K562 (cell line): ENCODE data around the gene UTP11. TPM values are rescaled to one million over a fixed set of nuclear protein-coding genes. Genes with fewer than 3 reads are reported as not detected.
A peak's percentile ranks its signal among the peaks of the same experiment; 100 is the strongest.

Experiments
- ATAC-seq: fragments of 200-7000 bp; cut with Tn5 transposase; 3 replicates; pipeline ENCODE4 v1.9.1; 2020; ENCODE audit warnings: moderate library complexity
- BruUV-seq: library from RNA; stranded (reverse); fragments of 400-500 nt; replicated peaks from 2 replicates; lab custom pipeline; 2021; lab: Mats Ljungman, UMichigan
- CTCF ChIA-PET: fragments of 300-600 bp; formaldehyde crosslinking; extraction: SDS; loops from one replicate; lab custom pipeline; 2021; ENCODE audit warnings: low intra/inter-chr PET ratio; lab: Yijun Ruan, JAX
- POLR2A ChIA-PET: fragments of 300-600, 350-650 bp; sonication (Branson Sonifier 250); formaldehyde crosslinking; extraction: SDS; loops from one replicate; lab custom pipeline; 2021; ENCODE audit warnings: antibody characterized with exemption, inconsistent platforms; lab: Yijun Ruan, JAX
- DNase-seq, 4 experiments: peaks; one replicate each; pipeline versions ENCODE4 v3.0.0 to v3.0.0-alpha.2; 2011 to 2018; ENCODE audit warnings: low spot score in 3 of 4, mixed read lengths in 3 of 4; ENCODE audit errors: extremely low read depth in 1 of 4
- FAIRE-seq: peaks from 2 replicates; lab custom pipeline; 2011; peaks lifted over from hg19 to GRCh38; lab: Jason Lieb, UNC
- H2AFZ ChIP-seq: 2 replicates; pipeline ENCODE4 v1.6.0; 2011; ENCODE audit warnings: low read depth, low read length, control low read depth, inconsistent platforms
- H3K27ac ChIP-seq: fragments of 200-600 bp; 3 replicates; pipeline ENCODE4 v1.8.0; 2011; ENCODE audit warnings: low read depth, mild to moderate bottlenecking, control low read depth, inconsistent platforms, low read length, moderate library complexity, mixed read lengths; ENCODE audit errors: extremely low read depth
- H3K27me3 ChIP-seq, 2 experiments: fragments of 300-600 bp in 1 of 2; 2 replicates in 1 of 2; 3 replicates in 1 of 2; pipeline versions ENCODE4 v1.6.0 to v1.8.0; 2011; ENCODE audit warnings: inconsistent platforms in 2 of 2, low read length in 2 of 2, mild to moderate bottlenecking in 1 of 2, mixed read lengths in 1 of 2, moderate library complexity in 1 of 2; ENCODE audit not compliant: control insufficient read depth in 2 of 2, insufficient read depth in 2 of 2
- H3K36me3 ChIP-seq: fragments of 300-600 bp; 3 replicates; pipeline ENCODE4 v1.8.0; 2011; ENCODE audit warnings: mild to moderate bottlenecking, low read length, inconsistent platforms; ENCODE audit not compliant: control insufficient read depth, insufficient read depth
- H3K4me1 ChIP-seq, 2 experiments: fragments of 200-600 bp in 1 of 2; replicated peaks in 1 of 2; 2 replicates in 1 of 2; 3 replicates in 1 of 2; pipeline versions ENCODE4 v1.5.1 to v1.8.0; 2011; ENCODE audit warnings: inconsistent platforms in 2 of 2, low read length in 2 of 2, mild to moderate bottlenecking in 1 of 2, mixed read lengths in 1 of 2, moderate library complexity in 1 of 2; ENCODE audit not compliant: control insufficient read depth in 2 of 2, insufficient read depth in 2 of 2
- H3K4me2 ChIP-seq: 2 replicates; pipeline ENCODE4 v1.6.1; 2011; ENCODE audit warnings: low read length, control low read depth, inconsistent platforms, mixed read lengths; ENCODE audit not compliant: insufficient read depth
- H3K4me3 ChIP-seq: fragments of 200-600 bp; sonication (generic), shearing (Covaris generic); 2 replicates; pipeline ENCODE4 v1.5.1; 2016; ENCODE audit warnings: control low read depth, inconsistent platforms
- H3K79me2 ChIP-seq: fragments of 200-600 bp; 3 replicates; pipeline ENCODE4 v1.8.0; 2011; ENCODE audit warnings: low read length, inconsistent platforms; ENCODE audit not compliant: control insufficient read depth, insufficient read depth
- H3K9ac ChIP-seq, 2 experiments: 2 replicates each; pipeline versions ENCODE4 v1.6.0 to v1.6.1; 2011; ENCODE audit warnings: low read depth in 2 of 2, low read length in 2 of 2, control low read depth in 1 of 2, inconsistent platforms in 1 of 2, mild to moderate bottlenecking in 1 of 2, mixed read lengths in 1 of 2; ENCODE audit not compliant: insufficient read depth in 1 of 2
- H3K9me1 ChIP-seq: one replicate; pipeline ENCODE4 v1.6.0; 2011; ENCODE audit warnings: inconsistent platforms, mild to moderate bottlenecking, low read length, moderate library complexity; ENCODE audit not compliant: control insufficient read depth, insufficient read depth
- H3K9me3 ChIP-seq: replicated peaks from 2 replicates; pipeline ENCODE4 v1.5.1; 2011; ENCODE audit warnings: low read depth, low read length, inconsistent platforms; ENCODE audit not compliant: control insufficient read depth, insufficient read depth
- H4K20me1 ChIP-seq: replicated peaks from 2 replicates; pipeline ENCODE4 v1.6.1; 2011; ENCODE audit warnings: low read length, inconsistent platforms, mixed read lengths; ENCODE audit not compliant: control insufficient read depth, insufficient read depth
- ATF7 ChIP-seq: fragments of 450-650 bp; IDR thresholded peaks from 2 replicates; pipeline ENCODE4 v1.7.1; 2014; ENCODE audit warnings: mild to moderate bottlenecking, moderate library complexity
- BCLAF1 ChIP-seq, 2 experiments: fragments of 450-650 bp in 1 of 2; IDR thresholded peaks; 2 replicates each; pipeline ENCODE4 v1.6.1; 2011 to 2017; ENCODE audit warnings: low read depth in 2 of 2, antibody characterized with exemption in 1 of 2, borderline replicate concordance in 1 of 2, low read length in 1 of 2, mild to moderate bottlenecking in 1 of 2, mixed read lengths in 1 of 2; ENCODE audit not compliant: control insufficient read depth in 1 of 2
- CEBPG ChIP-seq, 3 experiments: fragments of 200-800 bp in 1 of 3; sonication (Bioruptor generic) in 1 of 3; sonication (generic) in 1 of 3; formaldehyde crosslinking in 1 of 3; IDR thresholded peaks in 2 of 3; conservative IDR thresholded peaks in 1 of 3; 2 replicates each; pipeline versions ENCODE4 v1.6.1 to v1.8.0; 2016 to 2022; ENCODE audit warnings: missing compliant biosample characterization in 2 of 3, missing genetic modification characterization in 2 of 3, mild to moderate bottlenecking in 1 of 3, missing genetic modification reagents in 1 of 3
- ESRRA ChIP-seq: fragments of 450-650 bp; IDR thresholded peaks from 2 replicates; pipeline ENCODE4 v1.6.1; 2014; ENCODE audit warnings: low read depth, mild to moderate bottlenecking, moderate library complexity, borderline replicate concordance
- KDM5B ChIP-seq: fragments of 200-600 bp; sonication (generic); IDR thresholded peaks from 2 replicates; pipeline ENCODE4 v1.6.1; 2012; ENCODE audit warnings: low read depth, mild to moderate bottlenecking, moderate library complexity, low read length, control low read depth, inconsistent platforms; ENCODE audit not compliant: insufficient replicate concordance
- NR2C1 ChIP-seq, 2 experiments: fragments of 450-650 bp; IDR thresholded peaks; 2 replicates each; pipeline ENCODE4 v1.6.1; 2017; ENCODE audit warnings: mild to moderate bottlenecking in 2 of 2, antibody characterized with exemption in 1 of 2, inconsistent platforms in 1 of 2, missing compliant biosample characterization in 1 of 2, missing genetic modification characterization in 1 of 2
- PML ChIP-seq: IDR thresholded peaks from 2 replicates; pipeline ENCODE4 v1.6.1; 2012; ENCODE audit warnings: low read length, inconsistent platforms
- PPARD ChIP-seq: fragments of 250-450 bp; sonication (Bioruptor Pico); IDR thresholded peaks from 2 replicates; pipeline ENCODE4 v1.8.0; 2022; ENCODE audit warnings: inconsistent platforms, mild to moderate bottlenecking, moderate library complexity
- PTTG1 ChIP-seq: fragments of 450-650 bp; IDR thresholded peaks from 2 replicates; pipeline ENCODE4 v1.6.1; 2016; ENCODE audit warnings: low read depth, mild to moderate bottlenecking, missing genetic modification characterization, missing compliant biosample characterization
- RB1 ChIP-seq: fragments of 450-650 bp; IDR thresholded peaks from 2 replicates; pipeline ENCODE4 v1.6.1; 2017; ENCODE audit warnings: low read depth, mild to moderate bottlenecking
- TBP ChIP-seq: optimal IDR thresholded peaks from 2 replicates; pipeline ENCODE3; 2011; ENCODE audit warnings: low read depth, low read length, improper control_type of control experiment
- WGBS: fragments of 100-300 bp; shearing (Covaris generic); methylation state at CpG from one replicate; pipeline ENCODE4 v1.1.6; 2016; ENCODE audit warnings: low coverage, mixed read lengths; ENCODE audit not compliant: insufficient coverage; ENCODE audit errors: missing lambda C conversion rate; 5-methylcytosine and 5-hydroxymethylcytosine counted together
- in situ Hi-C: fragments of 300-500 bp; cut with MboI; formaldehyde crosslinking; loops from 4 replicates; pipeline ENCODE4 v1.15.0; 2018; ENCODE audit warnings: inconsistent platforms, mixed read lengths
- intact Hi-C: fragments of 100-400 bp; cut with micrococcal nuclease; formaldehyde crosslinking; loops from 2 replicates; pipeline ENCODE4 v1.14.2; 2022
- polyA plus RNA-seq, 8 experiments: library from polyadenylated mRNA; depleted of rRNA in 4 of 8; stranded (reverse) in 5 of 8; unstranded in 3 of 8; fragments of >200 nt; fragmentation: Nextera tagmentation in 2 of 8; fragmentation: Illumina TruSeq in 1 of 8; extraction: Ambion mirVana in 2 of 8; extraction: Trizol in 1 of 8; gene quantifications; 2 replicates each; pipeline versions ENCODE4 v1.2.1 to v1.2.3, GENCODE V29; 2011 to 2014; ENCODE audit warnings: inconsistent platforms in 1 of 8, missing spikeins in 1 of 8
- total RNA-seq, 7 experiments: library from RNA; depleted of rRNA in 6 of 7; stranded (reverse); fragments of >200 nt in 6 of 7; fragmentation: Illumina TruSeq in 2 of 7; extraction: Trizol in 2 of 7; gene quantifications; 2 replicates each; pipeline versions ENCODE4 v1.2.1 to v1.2.3, GENCODE V29; 2011 to 2021; ENCODE audit warnings: low replicate concordance in 1 of 7
- TF ChIP-seq, protein P1 (sequence below): sonication (generic); formaldehyde crosslinking; IDR thresholded peaks from 2 replicates; pipeline ENCODE4 v1.8.1; 2023; ENCODE audit warnings: mild to moderate bottlenecking, missing genetic modification reagents
- TF ChIP-seq, protein P2 (sequence below): fragments of 450-650 bp; formaldehyde crosslinking; IDR thresholded peaks from 2 replicates; pipeline ENCODE4 v1.4.0; 2022; ENCODE audit warnings: missing genetic modification characterization

The UTP11 gene
- total and polyA plus RNA-seq, 9 of the 15 experiments (the other 6 are each of a cell fraction or from before 2014, with no cell fraction given): 91.1 to 378 (median 221) TPM

GRCh38 chr1:37987679-37988078, 24.9 kb upstream of the UTP11 start (continued):
- TF ChIP-seq CEBPG (CRISPR knock-in tag; IDR thresholded peaks at IDR 0.05): peak; percentile 65
- TF ChIP-seq CEBPG (tag; conservative IDR thresholded peaks at IDR 0.05 in 1 of 2, IDR thresholded peaks at IDR 0.05 in 1 of 2): peak in 1 of 2 experiments; percentile 69; a peak in 1 of 4 replicates
- TF ChIP-seq, protein P1, sequence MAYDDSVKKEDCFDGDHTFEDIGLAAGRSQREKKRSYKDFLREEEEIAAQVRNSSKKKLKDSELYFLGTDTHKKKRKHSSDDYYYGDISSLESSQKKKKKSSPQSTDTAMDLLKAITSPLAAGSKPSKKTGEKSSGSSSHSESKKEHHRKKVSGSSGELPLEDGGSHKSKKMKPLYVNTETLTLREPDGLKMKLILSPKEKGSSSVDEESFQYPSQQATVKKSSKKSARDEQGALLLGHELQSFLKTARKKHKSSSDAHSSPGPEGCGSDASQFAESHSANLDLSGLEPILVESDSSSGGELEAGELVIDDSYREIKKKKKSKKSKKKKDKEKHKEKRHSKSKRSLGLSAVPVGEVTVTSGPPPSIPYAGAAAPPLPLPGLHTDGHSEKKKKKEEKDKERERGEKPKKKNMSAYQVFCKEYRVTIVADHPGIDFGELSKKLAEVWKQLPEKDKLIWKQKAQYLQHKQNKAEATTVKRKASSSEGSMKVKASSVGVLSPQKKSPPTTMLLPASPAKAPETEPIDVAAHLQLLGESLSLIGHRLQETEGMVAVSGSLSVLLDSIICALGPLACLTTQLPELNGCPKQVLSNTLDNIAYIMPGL: no peak
- TF ChIP-seq KDM5B: no peak
- no peak for TF ChIP-seq NR2C1 (IDR thresholded peaks at IDR 0.05)
- TF ChIP-seq NR2C1 (tag; IDR thresholded peaks at IDR 0.05): no peak
- no peak for TF ChIP-seq TBP
- no peak for TF ChIP-seq PML

DNA sequence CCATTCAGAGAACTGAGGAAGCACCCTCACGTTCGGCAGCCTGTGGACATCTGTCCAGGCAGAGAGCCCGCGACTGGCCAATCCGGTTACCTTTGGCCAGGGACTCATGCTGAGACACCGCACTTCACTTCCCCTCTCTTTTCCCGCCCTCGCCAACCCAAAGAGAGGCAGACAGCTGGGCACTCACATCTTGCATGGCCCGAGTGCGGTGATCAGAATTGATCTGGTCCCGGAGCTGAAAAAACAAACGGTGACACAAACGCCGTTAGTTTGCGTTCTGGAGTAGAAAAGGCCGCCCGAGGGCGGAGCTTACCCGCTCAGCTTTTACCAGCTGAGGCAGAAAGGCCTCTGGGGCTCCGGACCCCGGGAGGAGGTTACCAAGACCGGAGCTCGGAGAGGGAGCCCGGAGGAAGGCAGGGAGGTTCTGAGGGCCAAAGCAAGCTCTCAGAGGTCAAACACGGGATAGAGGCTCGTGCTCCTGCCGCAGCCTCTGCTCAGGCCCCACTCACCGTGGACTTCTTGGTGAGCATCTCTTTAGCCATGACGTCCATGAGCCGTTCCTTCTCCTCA, 23.1 kb upstream of the UTP11 start:
- Histone ChIP-seq H3K9me3 (no peaks in the 10 kb centered on the region), H3K36me3 (peaks cover 45% of the 10 kb centered on the region), H3K4me3 (peak overlapping the region; percentile 82), H3K9me1 (no peaks in the 10 kb centered on the region), H3K4me2 (peak overlapping the region; percentile 92), H3K4me1 (peaks cover 9 to 12% of the 10 kb centered on the region in 2 experiments; a peak in 3 of 5 replicates), H4K20me1 (no peaks in the 10 kb centered on the region), H3K27me3 (no peaks in the 10 kb centered on the region), H3K9ac (peak overlapping the region; percentile 94 to 97), H2AFZ (peak overlapping the region; percentile 77), H3K79me2 (peaks cover 32% of the 10 kb centered on the region), H3K27ac (peak overlapping the region; percentile 76)
- DNase-seq (peak; percentile 63 to 72 (median 69)), ATAC-seq (peak; percentile 49), FAIRE-seq (peak; percentile 46)
- TSS peak; percentile 69 for BruUV-seq
- CTCF ChIA-PET: interaction anchor here (0.5 to 2.3 kb wide), 4 partner anchors 29 to 844 kb away, joined by 4 to 14 read pairs (median 8); no protein-coding TSS in a partner anchor
- POLR2A ChIA-PET: interaction anchor here (0.5 to 7.5 kb wide), 12 partner anchors 9 to 801 kb away, joined by 3 to 65 read pairs (median 4); partner anchors contain the start of genes C1orf122 and YRDC
- in situ Hi-C loops: no loop called here
- intact Hi-C loops: no loop called here
- WGBS: under 1% methylated on average over 30 of the region's 30 CpGs
- TF ChIP-seq RB1 (peak; percentile 90), ESRRA (no peak), ATF7 (no peak), BCLAF1 (IDR thresholded peaks at IDR 0.05; ENCODE audit: borderline replicate concordance in 1 of 2, control insufficient read depth in 1 of 2, low read depth in 2 of 2, low read length in 1 of 2) (0 out of 4 replicates have a peak, but pooled peaks of 1 of the 2 experiments have one; percentile 47), PPARD (CRISPR knock-in tag) (no peak), PTTG1 (no peak)
- TF ChIP-seq, protein P2, sequence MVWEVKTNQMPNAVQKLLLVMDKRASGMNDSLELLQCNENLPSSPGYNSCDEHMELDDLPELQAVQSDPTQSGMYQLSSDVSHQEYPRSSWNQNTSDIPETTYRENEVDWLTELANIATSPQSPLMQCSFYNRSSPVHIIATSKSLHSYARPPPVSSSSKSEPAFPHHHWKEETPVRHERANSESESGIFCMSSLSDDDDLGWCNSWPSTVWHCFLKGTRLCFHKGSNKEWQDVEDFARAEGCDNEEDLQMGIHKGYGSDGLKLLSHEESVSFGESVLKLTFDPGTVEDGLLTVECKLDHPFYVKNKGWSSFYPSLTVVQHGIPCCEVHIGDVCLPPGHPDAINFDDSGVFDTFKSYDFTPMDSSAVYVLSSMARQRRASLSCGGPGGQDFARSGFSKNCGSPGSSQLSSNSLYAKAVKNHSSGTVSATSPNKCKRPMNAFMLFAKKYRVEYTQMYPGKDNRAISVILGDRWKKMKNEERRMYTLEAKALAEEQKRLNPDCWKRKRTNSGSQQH: no peak
